Glomerular endothelial cell (primary cell): Measurements from ENCODE around the gene NINL. TPM values are rescaled to one million over a fixed set of nuclear protein-coding genes. Genes with fewer than 3 reads are reported as not detected.

Source experiments
- DNase-seq: peaks from one replicate; pipeline ENCODE4 v3.0.0-alpha.2; 2011; ENCODE audit warnings: low read depth, low spot score; ENCODE audit errors: extremely low read depth
- total RNA-seq: library from RNA; depleted of rRNA; stranded (reverse); fragments of >200 nt; gene quantifications from 2 replicates; pipeline ENCODE4 v1.2.3, GENCODE V29; 2015

NINL gene
- total RNA-seq, 1 donor from 2014 or later: 16.8 TPM

DNA sequence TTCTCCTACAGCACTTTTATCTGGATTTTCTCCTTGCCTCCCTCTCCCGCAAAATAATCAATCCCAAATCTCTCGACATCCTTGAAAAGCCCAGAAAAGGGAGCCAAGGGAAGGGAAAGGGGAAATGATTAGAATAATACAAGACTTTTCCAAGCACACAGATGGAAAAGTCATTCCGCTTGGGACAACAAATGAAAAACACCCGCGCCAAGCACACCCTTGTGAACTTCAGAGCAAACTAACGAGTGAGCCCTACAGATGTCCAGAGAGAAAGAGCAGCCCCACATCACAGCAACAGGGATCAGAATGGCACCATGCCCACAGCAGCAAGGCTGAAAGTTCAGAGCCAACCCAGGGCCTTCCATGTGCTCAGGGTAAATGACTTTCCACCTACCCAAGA lies 49.6 kb downstream of the NINL start:
- DNase-seq: no peak

DNA sequence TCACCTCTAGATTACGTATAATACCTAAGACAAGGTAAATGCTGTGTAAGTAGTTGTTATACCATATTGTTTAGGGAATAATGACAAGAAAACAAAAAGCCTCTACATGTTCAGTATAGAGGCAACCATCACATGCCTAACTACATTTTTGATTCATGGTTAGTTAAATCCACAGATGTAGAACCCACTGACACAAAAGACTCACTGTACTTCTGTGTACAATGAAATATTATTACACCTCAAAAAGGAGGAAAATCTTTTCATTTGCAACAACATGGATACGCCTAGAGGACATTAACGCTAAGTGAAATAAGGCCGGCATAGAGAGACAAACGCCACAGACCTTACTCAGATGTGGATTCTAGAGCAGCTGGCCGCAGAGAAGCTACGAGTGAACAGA lies 50.5 kb downstream of the NINL start:
- DNase-seq: no peak

DNA sequence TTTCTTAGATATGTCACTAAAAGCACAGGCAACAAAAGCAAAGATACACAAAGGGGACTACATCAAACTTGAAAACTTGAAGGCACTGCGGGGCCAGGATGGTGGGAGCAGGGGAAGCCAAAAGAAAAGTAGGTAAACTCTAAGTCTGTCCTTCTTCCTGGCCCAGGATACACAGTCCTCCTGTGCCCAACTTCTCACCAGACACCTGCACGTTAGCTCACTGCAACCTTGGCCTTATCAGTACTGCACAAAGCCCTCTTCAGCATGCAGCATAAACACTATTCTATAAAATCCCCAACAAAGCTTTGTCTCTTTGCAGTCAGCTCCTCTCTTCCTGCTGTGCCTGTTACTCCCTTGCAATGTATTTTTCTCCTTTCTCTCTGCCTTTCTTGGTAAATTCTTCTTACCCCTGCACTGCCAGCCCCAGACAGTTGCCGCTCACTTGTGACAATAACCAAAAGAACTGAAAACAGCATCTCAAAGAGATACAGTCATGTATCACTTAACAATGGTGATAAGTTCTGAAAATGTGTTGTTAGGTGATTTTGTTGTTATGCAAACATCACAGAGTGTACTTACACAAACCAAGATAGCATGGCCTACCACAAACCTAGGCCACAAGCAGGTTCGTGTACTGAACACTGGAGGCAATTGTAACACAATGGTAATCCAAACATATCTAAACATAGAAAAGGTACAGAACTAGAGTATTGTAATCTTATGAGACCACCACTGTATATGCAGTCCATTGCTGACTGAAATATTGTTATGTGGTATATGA lies 51.2 kb downstream of the NINL start:
- no peak for DNase-seq

DNA sequence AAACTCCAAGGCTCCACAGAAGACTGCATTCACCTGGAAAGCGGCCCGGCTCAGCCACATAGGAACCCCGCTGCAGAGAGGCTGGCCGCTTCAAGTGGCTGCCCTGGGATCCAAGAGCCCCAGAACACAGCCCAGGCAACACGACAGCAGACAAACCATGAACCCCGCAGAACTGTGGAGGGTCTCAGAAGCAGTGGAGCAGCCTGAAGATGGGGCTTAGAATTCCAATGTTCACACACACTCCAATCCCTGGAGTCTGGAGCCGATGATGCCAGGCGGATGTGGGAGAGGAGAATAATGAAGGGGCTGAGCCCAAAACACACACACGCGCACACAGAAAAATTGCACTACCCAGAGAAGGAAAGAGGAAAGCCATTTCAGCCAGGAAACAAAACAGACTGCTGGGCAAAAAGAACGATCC lies 52.4 kb downstream of the NINL start:
- DNase-seq: no peak

DNA sequence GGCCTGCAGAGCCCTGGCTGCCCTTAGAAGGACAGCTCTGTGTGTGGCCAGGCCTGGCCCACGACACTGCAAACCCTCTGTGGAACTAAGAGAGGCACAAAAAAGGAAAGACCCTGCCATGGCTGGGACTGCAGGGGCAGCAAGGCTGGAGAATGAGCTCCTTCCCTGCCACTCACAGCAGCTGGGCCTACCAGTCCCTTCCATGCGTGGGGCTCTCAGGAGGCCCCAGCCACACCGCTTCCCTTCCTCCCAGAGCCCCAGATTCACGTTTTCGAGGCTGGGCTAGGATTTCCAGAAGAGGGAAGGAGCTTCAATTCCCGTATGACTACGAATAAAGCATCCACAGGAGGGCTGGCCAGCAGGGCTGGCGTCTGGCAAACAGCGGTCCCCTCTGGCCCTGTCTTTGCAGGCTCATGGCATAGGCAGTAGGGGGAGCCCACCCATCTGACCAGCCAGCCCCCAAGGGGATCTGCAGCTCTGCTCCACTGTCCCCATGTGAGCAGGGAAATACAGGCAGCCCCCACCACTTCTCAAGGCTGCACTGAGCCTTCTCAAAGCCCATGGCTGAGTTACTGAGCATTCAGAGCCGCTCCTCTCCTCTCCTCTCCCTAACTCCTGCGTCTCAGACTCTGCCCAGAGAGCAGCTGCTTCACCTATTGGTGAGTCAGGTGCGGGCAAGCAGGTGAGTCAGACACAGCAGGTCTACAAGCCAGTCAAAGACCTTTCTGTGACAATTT lies 53.1 kb downstream of the NINL start:
- no peak for DNase-seq

- no peak for DNase-seq
These were observed 55.9 kb downstream of the NINL start for GRCh38 chr20:25529295-25529951.

- no peak for DNase-seq
These were observed 57.4 kb downstream of the NINL start for GRCh38 chr20:25527949-25528348.

GRCh38 chr20:25526446-25526845 lies 58.9 kb downstream of the NINL start:
- no peak for DNase-seq

- no peak for DNase-seq
These were observed 59.5 kb downstream of the NINL start for GRCh38 chr20:25525867-25526266.

GRCh38 chr20:25525295-25525694 lies 60.0 kb downstream of the NINL start:
- no peak for DNase-seq

DNA sequence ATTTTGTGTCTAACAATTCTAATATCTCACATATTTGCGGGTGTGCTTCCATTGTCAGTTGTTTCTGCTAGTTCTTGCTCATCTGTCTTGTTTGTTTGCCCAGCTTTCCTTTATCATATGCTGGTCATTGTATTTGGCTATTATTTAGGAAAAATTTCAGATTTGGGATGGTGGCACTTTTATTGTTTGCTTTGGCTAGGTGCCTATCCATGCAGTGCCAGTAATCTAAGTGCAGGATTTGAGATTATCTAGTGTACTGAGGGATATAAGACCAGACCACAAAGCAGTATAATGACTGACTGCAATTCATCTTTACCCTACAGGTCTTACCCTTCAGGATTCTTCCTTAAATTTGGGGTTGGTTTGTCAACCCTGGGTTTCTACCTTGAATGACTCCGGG lies 63.9 kb downstream of the NINL start:
- no peak for DNase-seq

DNA sequence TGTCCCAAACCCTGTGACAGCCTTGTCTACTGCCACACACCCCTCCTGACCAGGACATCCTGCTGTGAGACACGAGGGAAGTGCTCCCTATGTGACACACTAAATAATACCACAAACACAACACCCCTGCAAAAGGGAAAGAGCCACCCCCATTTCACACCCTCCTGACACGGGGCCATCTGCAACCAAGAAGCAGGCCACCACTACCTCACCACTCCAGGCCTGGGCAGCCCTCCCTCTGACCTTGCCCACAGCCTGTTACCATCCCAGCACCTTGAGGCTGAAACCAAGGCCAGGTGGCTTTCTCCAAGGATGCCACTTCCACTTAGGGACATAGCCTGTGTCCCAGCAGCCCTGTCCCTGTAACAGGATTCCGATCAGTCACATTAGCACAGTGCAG lies 68.2 kb downstream of the NINL start:
- no peak for DNase-seq

DNA sequence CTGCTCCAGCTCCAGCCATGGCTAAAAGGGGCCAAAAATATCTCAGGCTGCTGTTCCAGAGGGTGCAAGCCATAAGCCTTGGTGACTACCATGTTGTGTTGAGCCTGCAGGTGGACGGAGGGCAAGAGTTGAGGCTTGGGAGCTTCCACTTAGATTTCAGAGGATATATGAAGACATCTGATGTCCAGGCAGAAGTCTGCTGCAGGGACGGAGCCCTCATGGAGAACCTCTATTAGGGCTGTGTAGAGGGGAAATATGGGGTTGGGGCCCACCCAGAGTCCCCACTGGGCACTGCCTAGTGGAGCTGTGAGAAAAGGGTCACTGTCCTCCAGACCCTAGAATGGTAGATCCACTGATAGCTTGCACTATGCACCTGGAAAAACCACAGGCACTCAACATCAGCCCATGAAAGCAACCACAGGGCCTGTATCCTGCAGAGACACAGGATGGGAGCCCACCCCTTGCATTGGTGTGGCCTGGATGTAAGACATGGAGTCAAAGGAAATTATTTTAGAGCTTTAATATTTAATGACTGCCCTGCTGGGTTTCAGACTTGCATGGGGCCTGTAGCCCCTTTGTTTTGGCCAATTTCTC lies 70.5 kb downstream of the NINL start:
- no peak for DNase-seq

DNA sequence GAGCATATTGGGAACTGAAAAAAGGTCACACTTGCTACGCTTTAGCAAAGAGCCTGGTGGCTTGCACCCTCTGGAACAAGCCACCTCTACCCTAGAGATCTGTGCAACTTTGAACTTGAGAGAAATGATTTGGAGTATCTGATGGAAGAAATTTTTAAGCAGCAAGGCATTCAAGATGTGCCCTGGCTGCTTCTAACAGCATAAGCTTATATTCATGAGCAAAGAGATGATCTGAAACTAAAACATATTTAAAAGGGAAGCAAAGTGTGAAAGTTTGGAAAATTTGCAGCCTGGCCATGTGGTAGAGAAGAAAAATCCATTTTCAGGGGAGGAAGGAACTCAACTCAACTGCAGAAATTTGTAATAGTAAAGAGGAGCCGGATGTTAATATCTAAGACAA lies 71.1 kb downstream of the NINL start:
- no peak for DNase-seq

DNA sequence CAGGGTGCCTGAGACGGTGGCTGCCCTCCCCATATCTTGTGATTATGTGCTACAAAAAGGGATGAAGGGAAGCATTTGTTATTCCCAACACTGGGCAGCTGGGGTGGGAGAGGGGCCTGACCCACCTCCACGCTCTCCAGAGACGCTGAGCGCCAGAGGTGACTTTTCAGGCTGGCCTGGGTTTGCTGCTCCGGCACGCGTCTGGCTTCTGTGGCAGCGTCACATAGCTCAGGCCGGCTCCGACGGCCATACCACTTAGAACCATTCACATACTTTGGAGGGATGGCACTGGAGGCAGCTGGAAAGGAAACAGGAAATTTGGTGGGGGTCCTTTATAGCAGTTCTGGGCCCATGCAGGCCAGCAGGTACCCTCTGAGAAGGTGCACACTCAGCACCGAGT lies 72.6 kb downstream of the NINL start:
- DNase-seq: no peak

DNA sequence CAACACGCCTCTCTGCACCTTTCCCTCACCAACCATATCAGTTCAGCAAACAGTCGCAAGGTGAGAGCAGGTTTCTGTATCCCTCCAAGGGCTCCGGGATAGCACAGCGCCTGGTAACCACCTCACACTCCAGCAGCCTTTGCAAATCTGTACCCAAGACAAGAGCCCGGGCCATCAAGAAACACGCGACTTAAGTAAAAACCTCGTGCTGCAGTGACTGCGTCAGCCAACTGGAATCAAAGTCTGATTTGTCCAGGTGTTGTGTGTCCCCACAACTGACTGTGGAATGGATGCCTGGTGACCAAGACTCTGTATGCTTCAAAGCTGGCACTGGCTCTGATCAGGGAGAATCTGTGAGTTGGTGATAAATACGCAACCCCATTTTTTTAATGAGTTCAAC lies 74.1 kb downstream of the NINL start:
- DNase-seq: no peak

DNA sequence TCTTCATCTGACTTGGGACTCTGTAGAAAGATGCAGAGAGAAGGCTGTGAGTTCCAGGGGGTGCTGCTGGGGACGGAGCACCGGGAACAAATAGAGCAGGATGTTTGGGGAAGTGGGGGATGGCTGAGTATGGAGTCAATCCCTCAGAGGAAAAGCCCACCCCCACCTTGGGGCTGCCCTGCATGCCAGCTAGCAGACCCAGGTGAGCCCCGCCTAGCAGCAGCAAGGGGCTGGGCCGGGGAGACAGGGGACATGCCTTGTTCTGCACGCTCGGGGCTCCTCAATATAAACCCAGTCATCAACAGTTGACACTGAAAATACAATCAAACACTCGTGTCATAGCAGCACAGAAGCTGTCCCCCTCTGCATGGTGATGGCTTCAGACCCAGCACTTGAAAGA lies 74.6 kb downstream of the NINL start:
- DNase-seq: no peak

DNA sequence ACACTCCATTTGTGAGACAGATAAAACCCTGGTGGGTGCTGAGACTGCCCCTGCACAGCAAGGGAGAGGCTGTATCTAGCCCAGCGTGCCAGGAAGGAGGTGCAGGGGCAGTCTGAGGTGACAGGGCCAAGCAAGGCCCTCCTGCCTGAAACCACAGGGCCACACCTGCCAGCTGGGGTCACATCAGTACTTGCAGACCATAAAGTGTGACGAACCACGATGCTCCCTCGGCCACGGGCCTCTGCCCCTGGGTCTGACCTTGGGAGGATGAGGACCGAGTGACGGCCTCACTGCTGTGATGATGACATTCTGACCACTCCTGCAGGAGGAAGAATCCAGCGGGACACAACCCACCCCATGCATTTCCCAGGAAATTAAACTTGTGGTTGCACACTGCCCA lies 75.1 kb downstream of the NINL start:
- no peak for DNase-seq

DNA sequence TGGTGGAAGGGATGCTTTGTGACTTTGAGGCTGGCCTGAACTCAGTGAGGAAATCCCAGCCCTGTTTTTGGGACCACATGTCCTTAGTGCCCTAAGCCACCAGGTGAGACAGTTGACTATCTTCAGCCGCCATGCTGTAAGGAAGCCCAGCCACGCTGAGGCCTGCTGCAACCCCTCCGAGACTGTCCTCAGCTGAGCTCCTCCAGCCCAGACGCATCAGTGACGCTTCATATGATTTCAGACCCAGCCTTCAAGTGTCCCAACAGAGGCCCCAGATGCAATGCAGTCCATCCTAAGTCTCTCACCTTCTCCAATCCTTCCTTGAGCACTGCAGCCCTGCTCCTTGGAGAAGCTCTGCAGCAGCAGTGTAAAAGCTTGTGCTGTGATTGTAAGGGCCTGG lies 76.2 kb downstream of the NINL start:
- no peak for DNase-seq

DNA sequence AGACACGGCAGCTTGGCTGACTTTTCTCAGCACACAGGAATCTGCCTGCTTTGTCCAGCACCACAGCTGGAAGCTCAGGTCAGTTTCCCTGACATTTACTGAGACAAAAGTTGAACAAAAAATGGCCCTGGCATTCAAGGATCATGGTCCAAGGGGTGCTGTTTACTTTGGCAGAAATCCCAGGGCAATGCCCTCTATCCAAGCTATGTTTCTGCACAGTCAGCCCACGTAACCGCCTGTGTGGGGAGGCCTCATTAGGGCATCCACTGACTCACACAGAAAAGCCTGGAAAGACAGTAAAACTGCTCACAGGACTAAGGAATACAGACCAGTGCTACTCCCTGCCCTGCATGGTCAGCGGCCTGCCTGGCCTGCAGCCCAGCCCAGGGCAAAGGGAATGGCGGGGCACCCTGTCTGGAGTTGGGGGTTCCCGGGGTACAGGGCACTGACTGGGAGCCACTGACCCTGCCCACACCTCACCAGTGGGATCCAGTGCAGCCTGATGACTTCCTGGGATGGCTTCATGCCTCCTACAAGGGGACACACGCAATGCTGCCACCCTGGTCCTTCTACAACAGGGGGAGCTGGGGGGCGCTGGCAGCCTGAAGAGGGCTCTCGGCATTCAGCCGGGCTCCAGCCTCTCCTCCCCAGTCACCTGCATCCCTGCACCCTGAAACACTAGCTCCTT lies 77.1 kb downstream of the NINL start:
- DNase-seq: peak; percentile 27
